GM12878 (cell line): ENCODE results near the gene FERMT2. TPM values are rescaled to one million over a fixed set of nuclear protein-coding genes. Genes with fewer than 3 reads are reported as not detected.

Experiments
- ATAC-seq: fragments of 200-7000 bp; cut with Tn5 transposase; 3 replicates; pipeline ENCODE4 v1.9.1; 2020; ENCODE audit warnings: mild to moderate bottlenecking, moderate library complexity
- BruUV-seq: library from RNA; stranded (reverse); fragments of 400-500 nt; replicated peaks from 2 replicates; lab custom pipeline; 2021; lab: Mats Ljungman, UMichigan
- CTCF ChIA-PET: fragments of 300-600 bp; sonication (Branson Sonifier 250); formaldehyde crosslinking; extraction: SDS; loops from one replicate; lab custom pipeline; 2021; ENCODE audit warnings: inconsistent platforms; lab: Yijun Ruan, JAX
- POLR2A ChIA-PET: fragments of 350-600 bp; formaldehyde crosslinking; extraction: SDS; loops from one replicate; lab custom pipeline; 2021; ENCODE audit warnings: inconsistent platforms; lab: Charles Lee
- RAD21 ChIA-PET: fragments of 300-600 bp; sonication (Branson Sonifier 250); formaldehyde crosslinking; loops from one replicate; lab custom pipeline; 2023; ENCODE audit warnings: antibody characterized with exemption; ENCODE audit not compliant: unreplicated experiment; lab: Charles Lee
- SMC1A ChIA-PET: fragments of 300-600 bp; sonication (Branson Sonifier 250); formaldehyde crosslinking; loops from one replicate; lab custom pipeline; 2023; ENCODE audit not compliant: unreplicated experiment, uncharacterized antibody; lab: Charles Lee
- DNase-seq: peaks from one replicate; pipeline ENCODE4 v3.0.0-alpha.2; 2011; ENCODE audit warnings: low read depth, low spot score
- FAIRE-seq: peaks from 3 replicates; lab custom pipeline; 2011; peaks lifted over from hg19 to GRCh38; lab: Jason Lieb, UNC
- H2AFZ ChIP-seq: 2 replicates; pipeline ENCODE4 v1.6.0; 2011; ENCODE audit warnings: low read depth, low read length, control low read depth; ENCODE audit not compliant: control insufficient read depth
- H3K27ac ChIP-seq: 2 replicates; pipeline ENCODE4 v1.5.1; 2011; ENCODE audit warnings: control low read depth; ENCODE audit not compliant: control insufficient read depth, insufficient read depth
- H3K27me3 ChIP-seq, 2 experiments: replicated peaks in 1 of 2; 2 replicates each; pipeline versions ENCODE4 v1.6.0 to v1.6.1; 2011; ENCODE audit warnings: low read length in 1 of 2; ENCODE audit not compliant: control insufficient read depth in 2 of 2, insufficient read depth in 2 of 2
- H3K36me3 ChIP-seq, 2 experiments: 2 replicates each; pipeline ENCODE4 v1.5.1; 2011; ENCODE audit warnings: low read length in 1 of 2; ENCODE audit not compliant: control insufficient read depth in 2 of 2, insufficient read depth in 2 of 2
- H3K4me1 ChIP-seq: 2 replicates; pipeline ENCODE4 v1.6.1; 2011; ENCODE audit warnings: mild to moderate bottlenecking, low read length, moderate library complexity, mixed read lengths; ENCODE audit not compliant: control insufficient read depth, insufficient read depth
- H3K4me2 ChIP-seq: 2 replicates; pipeline ENCODE4 v1.6.0; 2011; ENCODE audit warnings: control low read depth; ENCODE audit not compliant: control insufficient read depth, insufficient read depth
- H3K4me3 ChIP-seq: fragments of 200-600 bp; sonication (generic); 2 replicates; pipeline ENCODE4 v1.5.1; 2016
- H3K79me2 ChIP-seq: 2 replicates; pipeline ENCODE4 v1.6.0; 2011; ENCODE audit warnings: low read length; ENCODE audit not compliant: control insufficient read depth, insufficient read depth
- H3K9ac ChIP-seq: 2 replicates; pipeline ENCODE4 v1.8.0; 2011; ENCODE audit warnings: low read length, control low read depth, mixed read lengths; ENCODE audit not compliant: control insufficient read depth, insufficient read depth
- H3K9me3 ChIP-seq: replicated peaks from 3 replicates; pipeline ENCODE4 v1.5.1; 2011; ENCODE audit warnings: mild to moderate bottlenecking, low read length; ENCODE audit not compliant: control insufficient read depth, insufficient read depth
- H4K20me1 ChIP-seq: 2 replicates; pipeline ENCODE4 v1.6.0; 2011; ENCODE audit not compliant: control insufficient read depth, insufficient read depth
- BACH1 ChIP-seq: fragments of 450-650 bp; IDR thresholded peaks from 2 replicates; pipeline ENCODE4 v1.6.1; 2017; ENCODE audit warnings: mild to moderate bottlenecking, borderline replicate concordance
- CBFB ChIP-seq: IDR thresholded peaks from 2 replicates; pipeline ENCODE4 v1.6.1; 2016; ENCODE audit warnings: antibody characterized with exemption, low read depth
- CHD2 ChIP-seq: IDR thresholded peaks from 2 replicates; pipeline ENCODE4 v1.6.1; 2011; ENCODE audit warnings: low read depth, low read length, improper control_type of control experiment, borderline replicate concordance
- JUNB ChIP-seq: IDR thresholded peaks from 2 replicates; pipeline ENCODE4 v1.6.1; 2016; ENCODE audit warnings: antibody characterized with exemption, mild to moderate bottlenecking
- KDM1A ChIP-seq: fragments of 200-600 bp; sonication (generic); IDR thresholded peaks from 2 replicates; pipeline ENCODE4 v1.6.1; 2016; ENCODE audit warnings: borderline replicate concordance
- PML ChIP-seq: IDR thresholded peaks from 2 replicates; pipeline ENCODE4 v1.6.1; 2012; ENCODE audit warnings: low read length, inconsistent platforms
- RAD21 ChIP-seq: IDR thresholded peaks from 2 replicates; pipeline ENCODE4 v1.6.1; 2011; ENCODE audit warnings: mild to moderate bottlenecking, low read depth, low read length, moderate library complexity; ENCODE audit not compliant: insufficient read depth
- RBBP5 ChIP-seq: fragments of 200-600 bp; sonication (generic); conservative IDR thresholded peaks from 2 replicates; pipeline ENCODE4 v1.6.1; 2016
- RFX5 ChIP-seq: IDR thresholded peaks from 2 replicates; pipeline ENCODE4 v1.6.1; 2011; ENCODE audit warnings: low read depth, low read length, improper control_type of control experiment
- SREBF2 ChIP-seq: IDR thresholded peaks from 2 replicates; pipeline ENCODE4 v1.6.1; 2012; ENCODE audit warnings: mild to moderate bottlenecking, low read length
- SUPT20H ChIP-seq: IDR thresholded peaks from 2 replicates; pipeline ENCODE4 v1.6.1; 2011; ENCODE audit warnings: low read depth, mild to moderate bottlenecking, low read length, moderate library complexity, borderline replicate concordance; ENCODE audit not compliant: control insufficient read depth
- WRNIP1 ChIP-seq: IDR thresholded peaks from 2 replicates; pipeline ENCODE4 v1.6.1; 2011; ENCODE audit warnings: low read depth, low read length, improper control_type of control experiment, borderline replicate concordance
- YY1 ChIP-seq: IDR thresholded peaks from 2 replicates; pipeline ENCODE4 v1.6.1; 2011; ENCODE audit warnings: low read depth, mild to moderate bottlenecking, low read length
- ZNF384 ChIP-seq: IDR thresholded peaks from 2 replicates; pipeline ENCODE4 v1.6.1; 2012; ENCODE audit warnings: low read depth, mild to moderate bottlenecking, low read length, improper control_type of control experiment, borderline replicate concordance
- WGBS: methylation state at CpG from one replicate; pipeline ENCODE4 v1.1.6; 2016; ENCODE audit warnings: low lambda C conversion rate; ENCODE audit not compliant: insufficient replicate concordance, insufficient coverage; ENCODE audit errors: missing lambda C conversion rate; 5-methylcytosine and 5-hydroxymethylcytosine counted together
- in situ Hi-C: fragments of 300-500 bp; cut with MboI; formaldehyde crosslinking; loops from 9 replicates; pipeline ENCODE4 v1.14.3; 2018; ENCODE audit warnings: mixed read lengths
- intact Hi-C: fragments of 100-400 bp; cut with micrococcal nuclease; formaldehyde crosslinking; loops from one replicate; pipeline ENCODE4 v1.14.2; 2022; ENCODE audit not compliant: unreplicated experiment
- polyA plus RNA-seq, 11 experiments: library from polyadenylated mRNA; depleted of rRNA in 4 of 11; unstranded in 6 of 11; stranded (reverse) in 5 of 11; fragments of >200 nt; fragmentation: Nextera tagmentation in 4 of 11; fragmentation: Illumina TruSeq in 1 of 11; extraction: Ambion mirVana in 4 of 11; extraction: Trizol in 1 of 11; gene quantifications; 1 replicate in 1 of 11; 2 replicates in 10 of 11; pipeline versions ENCODE4 v1.2.1 to v1.2.3, GENCODE V29; 2011 to 2016; ENCODE audit warnings: inconsistent platforms in 2 of 11, missing spikeins in 2 of 11, low read depth in 1 of 11
- total RNA-seq, 4 experiments: library from RNA; depleted of rRNA in 3 of 4; stranded (reverse); fragments of >200 nt in 3 of 4; fragmentation: Illumina TruSeq in 1 of 4; extraction: Trizol in 1 of 4; gene quantifications; 2 replicates each; pipeline versions ENCODE4 v1.2.1 to v1.2.3, GENCODE V29; 2013 to 2021
- TF ChIP-seq, protein P1 (sequence below): IDR thresholded peaks from 2 replicates; pipeline ENCODE4 v1.6.1; 2012; ENCODE audit warnings: low read depth, low read length, improper control_type of control experiment
- TF ChIP-seq, protein P2 (sequence below): IDR thresholded peaks from 2 replicates; pipeline ENCODE4 v1.6.1; 2011; ENCODE audit warnings: low read depth, mild to moderate bottlenecking, low read length, moderate library complexity, borderline replicate concordance; ENCODE audit errors: extremely low read depth

Gene FERMT2
- total and polyA plus RNA-seq, 10 of the 15 experiments (the other 5 are each of a cell fraction or from before 2014, with no cell fraction given), result 4.9 to 35.5 (median 19.5) TPM

DNA sequence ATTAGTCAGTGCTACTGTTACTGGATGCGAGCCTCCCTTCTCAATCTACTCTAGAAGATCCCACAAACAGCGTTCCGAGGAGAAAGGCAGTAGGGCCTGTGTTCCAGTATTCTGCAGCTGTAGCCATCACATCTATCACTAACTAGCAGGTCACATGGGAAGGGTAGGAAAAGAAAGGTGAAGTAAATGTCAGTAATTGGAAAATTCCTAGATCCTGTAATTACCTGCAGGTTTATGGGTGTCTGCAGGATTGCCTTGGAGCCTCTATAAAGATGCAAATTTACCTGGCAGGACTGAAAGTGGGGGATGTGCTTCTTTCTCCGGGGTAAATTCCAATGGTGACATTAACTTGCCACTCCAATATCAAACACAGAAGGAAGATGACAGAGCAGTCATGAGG, 77.8 kb downstream of the FERMT2 start:
- intact Hi-C loops, result no loop called here
- no peaks in the 10 kb centered on the region for H3K4me1 ChIP-seq
- H3K36me3 ChIP-seq, result no peaks in the 10 kb centered on the region
- SMC1A ChIA-PET, result no interaction called here
- FAIRE-seq, result no peak
- no peak overlapping the region for H3K4me2 ChIP-seq
- POLR2A ChIA-PET, result no interaction called here
- TF ChIP-seq WRNIP1 (no peak), SUPT20H (no peak), RFX5 (no peak), CHD2 (no peak), RAD21 (no peak)
- TF ChIP-seq, protein P1, sequence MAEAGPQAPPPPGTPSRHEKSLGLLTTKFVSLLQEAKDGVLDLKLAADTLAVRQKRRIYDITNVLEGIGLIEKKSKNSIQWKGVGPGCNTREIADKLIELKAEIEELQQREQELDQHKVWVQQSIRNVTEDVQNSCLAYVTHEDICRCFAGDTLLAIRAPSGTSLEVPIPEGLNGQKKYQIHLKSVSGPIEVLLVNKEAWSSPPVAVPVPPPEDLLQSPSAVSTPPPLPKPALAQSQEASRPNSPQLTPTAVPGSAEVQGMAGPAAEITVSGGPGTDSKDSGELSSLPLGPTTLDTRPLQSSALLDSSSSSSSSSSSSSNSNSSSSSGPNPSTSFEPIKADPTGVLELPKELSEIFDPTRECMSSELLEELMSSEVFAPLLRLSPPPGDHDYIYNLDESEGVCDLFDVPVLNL, result no peak
- H3K9me3 ChIP-seq, result no peaks in the 10 kb centered on the region
- no peak overlapping the region for H3K9ac ChIP-seq
- no peak for DNase-seq
- H3K4me3 ChIP-seq, result no peak overlapping the region
- no TSS peak for BruUV-seq
- CTCF ChIA-PET, result no interaction called here
- no peaks in the 10 kb centered on the region for H4K20me1 ChIP-seq
- H3K79me2 ChIP-seq, result no peaks in the 10 kb centered on the region
- no peak for ATAC-seq
- no peak overlapping the region for H3K27ac ChIP-seq
- H3K27me3 ChIP-seq, result no peaks in the 10 kb centered on the region
- RAD21 ChIA-PET, result no interaction called here
- no peak overlapping the region for H2AFZ ChIP-seq
- WGBS, result 70% methylated on average over 4 of the region's 4 CpGs
- in situ Hi-C loops, result no loop called here

DNA sequence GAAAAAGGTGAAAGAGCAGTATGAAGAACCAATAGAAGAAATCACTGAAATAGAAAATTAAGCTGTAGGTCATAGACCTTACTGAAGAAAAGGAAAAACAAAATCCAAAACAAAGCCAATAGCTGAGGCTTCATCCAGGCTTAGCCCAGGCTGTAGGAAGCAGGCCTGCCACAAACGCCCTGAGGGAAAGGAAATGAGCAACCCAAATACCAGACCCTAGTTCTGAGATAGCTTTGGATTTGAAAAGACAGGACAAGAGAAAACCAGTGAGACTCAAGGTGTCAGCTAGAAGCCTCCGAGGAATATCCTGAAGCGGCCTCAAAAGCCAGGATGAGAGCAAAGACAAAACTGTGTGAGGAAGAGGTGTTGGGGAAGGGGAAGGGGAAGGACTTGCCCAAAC, 79.2 kb downstream of the FERMT2 start:
- BruUV-seq, result no TSS peak
- no peak overlapping the region for H3K9ac ChIP-seq
- DNase-seq, result no peak
- in situ Hi-C loops, result no loop called here
- ChIA-PET RAD21 (no interaction called here), CTCF (interaction anchor here (0.6 to 2.3 kb wide), 4 partner anchors 10 to 579 kb away, joined by 3 to 7 read pairs (median 3); no protein-coding TSS in a partner anchor), POLR2A (no interaction called here), SMC1A (interaction anchor here (1.2 kb wide), 1 partner anchor 68 kb away, joined by 3 read pairs; no protein-coding TSS in a partner anchor)
- ATAC-seq, result no peak
- intact Hi-C loops, result no loop called here
- no peaks in the 10 kb centered on the region for H3K27me3 ChIP-seq
- no peak overlapping the region for H3K4me3 ChIP-seq
- 64% methylated on average over 3 of the region's 3 CpGs for WGBS
- no peak overlapping the region for H3K4me2 ChIP-seq
- no peaks in the 10 kb centered on the region for H3K4me1 ChIP-seq
- no peaks in the 10 kb centered on the region for H4K20me1 ChIP-seq
- no peak for FAIRE-seq
- TF ChIP-seq ZNF384, result no peak
- TF ChIP-seq RBBP5, result no peak
- TF ChIP-seq YY1, result no peak
- TF ChIP-seq CBFB, result no peak
- no peak for TF ChIP-seq PML
- no peak for TF ChIP-seq JUNB
- TF ChIP-seq, protein P2, sequence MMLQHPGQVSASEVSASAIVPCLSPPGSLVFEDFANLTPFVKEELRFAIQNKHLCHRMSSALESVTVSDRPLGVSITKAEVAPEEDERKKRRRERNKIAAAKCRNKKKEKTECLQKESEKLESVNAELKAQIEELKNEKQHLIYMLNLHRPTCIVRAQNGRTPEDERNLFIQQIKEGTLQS, result no peak
- no peak for TF ChIP-seq SREBF2
- no peak for TF ChIP-seq KDM1A
- no peak for TF ChIP-seq BACH1
- H2AFZ ChIP-seq, result no peak overlapping the region
- H3K27ac ChIP-seq, result no peak overlapping the region
- H3K36me3 ChIP-seq, result no peaks in the 10 kb centered on the region
- H3K79me2 ChIP-seq, result no peaks in the 10 kb centered on the region
- H3K9me3 ChIP-seq, result no peaks in the 10 kb centered on the region
